GM19328 (cell line): ENCODE results near the gene TOMM40.
"Not testable (repeated sequence)": the region's sequence is repeated elsewhere in the genome, so short reads cannot be mapped to it uniquely, and the experiment has no call there.

Experiments
- ATAC-seq: cut with Tn5 transposase; IDR thresholded peaks from one replicate; pipeline ENCODE4 v1.9.1; 2021; ENCODE audit warnings: mild to moderate bottlenecking, moderate library complexity; ENCODE audit not compliant: unreplicated experiment

Gene TOMM40

DNA sequence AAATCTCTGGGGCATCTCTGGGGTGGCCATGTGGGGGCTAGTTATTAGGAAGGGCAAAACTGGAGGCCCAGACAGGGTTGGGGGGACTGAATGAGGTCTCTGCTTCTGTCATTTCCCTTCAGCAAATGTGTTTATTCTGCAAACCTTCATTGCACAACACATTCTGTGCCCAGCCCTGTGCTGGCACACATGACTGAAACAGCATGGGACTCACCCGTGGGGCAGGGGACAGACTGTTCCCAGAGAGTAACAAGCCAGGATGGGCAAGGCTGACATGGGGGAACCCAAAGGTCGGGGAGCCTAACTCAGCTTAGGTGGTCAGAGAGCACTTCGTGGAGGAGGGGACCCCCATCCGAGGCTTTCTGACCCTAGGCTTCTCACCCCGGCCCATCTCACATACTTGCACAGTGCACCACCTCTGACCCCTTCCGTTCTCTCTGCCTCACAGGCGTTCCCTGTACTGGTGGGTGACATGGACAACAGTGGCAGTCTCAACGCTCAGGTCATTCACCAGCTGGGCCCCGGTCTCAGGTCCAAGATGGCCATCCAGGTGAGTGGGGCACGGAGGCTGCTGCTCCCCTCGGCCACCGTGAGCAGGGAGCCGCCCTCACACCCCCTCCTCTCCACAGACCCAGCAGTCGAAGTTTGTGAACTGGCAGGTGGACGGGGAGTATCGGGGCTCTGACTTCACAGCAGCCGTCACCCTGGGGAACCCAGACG, 2.4 kb downstream of the TOMM40 start:
- no peak for ATAC-seq

DNA sequence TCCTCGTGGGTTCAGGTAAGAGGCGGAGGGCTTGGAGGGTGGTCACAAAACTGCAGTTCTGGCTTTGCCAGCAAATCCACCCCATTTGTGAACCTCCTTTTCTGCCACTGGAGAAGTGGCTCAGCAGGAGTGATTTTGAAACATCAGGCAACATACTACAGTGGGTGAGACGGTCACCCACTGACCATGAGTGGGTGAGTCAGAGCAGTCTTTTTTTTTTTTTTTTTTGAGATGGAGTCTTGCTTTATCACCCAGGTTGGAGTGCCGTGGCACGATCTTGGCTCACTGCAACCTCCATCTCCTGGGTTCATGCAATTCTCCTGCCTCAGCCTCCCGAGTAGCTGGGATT, 3.0 kb downstream of the TOMM40 start:
- ATAC-seq: no peak

GRCh38 chr19:44894946-44895345, 3.9 kb downstream of the TOMM40 start:
- ATAC-seq: no peak

DNA sequence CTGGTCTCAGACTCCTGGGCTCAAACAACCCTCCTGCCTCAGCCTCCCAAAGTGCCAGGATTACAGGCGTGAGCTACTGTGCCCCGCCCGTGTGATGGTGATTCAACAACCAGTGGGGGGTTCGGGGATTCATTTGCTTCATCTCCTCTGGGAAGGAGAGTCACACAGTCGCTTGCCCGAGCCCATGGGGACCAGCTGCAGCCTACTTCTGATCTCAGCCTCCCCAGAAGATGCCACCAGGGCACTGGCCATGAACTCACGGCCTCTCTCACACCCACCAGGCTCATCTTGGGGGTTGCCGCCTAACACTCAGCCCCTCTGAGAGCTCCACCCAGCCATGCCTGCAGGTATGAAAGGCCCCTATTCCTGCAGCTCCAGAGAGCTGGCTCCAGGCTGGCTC, 6.8 kb downstream of the TOMM40 start:
- no peak for ATAC-seq

- ATAC-seq: no peak
Observed at GRCh38 chr19:44900328-44901244, 9.5 kb downstream of the TOMM40 start.

- ATAC-seq: no peak
Observed at GRCh38 chr19:44903216-44903601, 12.2 kb downstream of the TOMM40 start.

- no peak for ATAC-seq
Observed at GRCh38 chr19:44903602-44904425, 12.8 kb downstream of the TOMM40 start.

- no peak for ATAC-seq
Observed at GRCh38 chr19:44904426-44904994, 13.5 kb downstream of the TOMM40 start.

- no peak for ATAC-seq
Observed at GRCh38 chr19:44905437-44906160, 14.5 kb downstream of the TOMM40 start, which contains the start of gene APOE. Gene APOE (plus strand): TSS chr19:44905796. CDS start chr19:44906625, 829 bp downstream.

DNA sequence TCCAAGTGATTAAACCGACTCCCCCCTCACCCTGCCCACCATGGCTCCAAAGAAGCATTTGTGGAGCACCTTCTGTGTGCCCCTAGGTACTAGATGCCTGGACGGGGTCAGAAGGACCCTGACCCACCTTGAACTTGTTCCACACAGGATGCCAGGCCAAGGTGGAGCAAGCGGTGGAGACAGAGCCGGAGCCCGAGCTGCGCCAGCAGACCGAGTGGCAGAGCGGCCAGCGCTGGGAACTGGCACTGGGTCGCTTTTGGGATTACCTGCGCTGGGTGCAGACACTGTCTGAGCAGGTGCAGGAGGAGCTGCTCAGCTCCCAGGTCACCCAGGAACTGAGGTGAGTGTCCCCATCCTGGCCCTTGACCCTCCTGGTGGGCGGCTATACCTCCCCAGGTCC, 16.6 kb downstream of the TOMM40 start:
- no peak for ATAC-seq

DNA sequence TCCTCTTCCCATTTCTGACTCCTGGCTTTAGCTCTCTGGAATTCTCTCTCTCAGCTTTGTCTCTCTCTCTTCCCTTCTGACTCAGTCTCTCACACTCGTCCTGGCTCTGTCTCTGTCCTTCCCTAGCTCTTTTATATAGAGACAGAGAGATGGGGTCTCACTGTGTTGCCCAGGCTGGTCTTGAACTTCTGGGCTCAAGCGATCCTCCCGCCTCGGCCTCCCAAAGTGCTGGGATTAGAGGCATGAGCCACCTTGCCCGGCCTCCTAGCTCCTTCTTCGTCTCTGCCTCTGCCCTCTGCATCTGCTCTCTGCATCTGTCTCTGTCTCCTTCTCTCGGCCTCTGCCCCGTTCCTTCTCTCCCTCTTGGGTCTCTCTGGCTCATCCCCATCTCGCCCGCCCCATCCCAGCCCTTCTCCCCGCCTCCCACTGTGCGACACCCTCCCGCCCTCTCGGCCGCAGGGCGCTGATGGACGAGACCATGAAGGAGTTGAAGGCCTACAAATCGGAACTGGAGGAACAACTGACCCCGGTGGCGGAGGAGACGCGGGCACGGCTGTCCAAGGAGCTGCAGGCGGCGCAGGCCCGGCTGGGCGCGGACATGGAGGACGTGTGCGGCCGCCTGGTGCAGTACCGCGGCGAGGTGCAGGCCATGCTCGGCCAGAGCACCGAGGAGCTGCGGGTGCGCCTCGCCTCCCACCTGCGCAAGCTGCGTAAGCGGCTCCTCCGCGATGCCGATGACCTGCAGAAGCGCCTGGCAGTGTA, 17.2 kb downstream of the TOMM40 start:
- ATAC-seq: no peak

GRCh38 chr19:44908836-44909261, 17.8 kb downstream of the TOMM40 start:
- no peak for ATAC-seq

DNA sequence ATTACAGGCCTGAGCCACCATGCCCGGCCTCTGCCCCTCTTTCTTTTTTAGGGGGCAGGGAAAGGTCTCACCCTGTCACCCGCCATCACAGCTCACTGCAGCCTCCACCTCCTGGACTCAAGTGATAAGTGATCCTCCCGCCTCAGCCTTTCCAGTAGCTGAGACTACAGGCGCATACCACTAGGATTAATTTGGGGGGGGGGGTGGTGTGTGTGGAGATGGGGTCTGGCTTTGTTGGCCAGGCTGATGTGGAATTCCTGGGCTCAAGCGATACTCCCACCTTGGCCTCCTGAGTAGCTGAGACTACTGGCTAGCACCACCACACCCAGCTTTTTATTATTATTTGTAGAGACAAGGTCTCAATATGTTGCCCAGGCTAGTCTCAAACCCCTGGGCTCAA, 18.7 kb downstream of the TOMM40 start:
- no peak for ATAC-seq

- ATAC-seq: not testable (repeated sequence)
Observed at GRCh38 chr19:44911896-44912295, 20.8 kb downstream of the TOMM40 start.

DNA sequence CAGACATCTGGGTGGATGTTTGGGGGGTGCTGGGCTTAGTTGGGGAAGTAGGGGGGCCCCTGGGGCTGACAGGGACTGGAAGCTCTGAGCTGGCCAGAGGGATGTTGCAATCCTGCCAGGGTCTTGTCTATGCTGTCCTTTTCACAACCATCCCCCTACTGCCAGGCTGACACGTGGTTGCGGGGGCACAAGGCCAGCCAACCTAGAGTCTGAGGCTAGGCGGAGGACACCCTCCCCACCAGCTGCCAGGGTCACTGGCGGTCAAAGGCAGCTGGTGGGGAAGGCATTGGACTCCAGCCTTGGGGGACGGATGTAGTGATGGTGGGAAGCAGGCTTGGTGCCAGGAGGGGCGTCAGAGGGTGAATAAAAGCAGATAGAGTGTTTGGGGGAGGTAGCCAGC, 21.8 kb downstream of the TOMM40 start:
- no peak for ATAC-seq

DNA sequence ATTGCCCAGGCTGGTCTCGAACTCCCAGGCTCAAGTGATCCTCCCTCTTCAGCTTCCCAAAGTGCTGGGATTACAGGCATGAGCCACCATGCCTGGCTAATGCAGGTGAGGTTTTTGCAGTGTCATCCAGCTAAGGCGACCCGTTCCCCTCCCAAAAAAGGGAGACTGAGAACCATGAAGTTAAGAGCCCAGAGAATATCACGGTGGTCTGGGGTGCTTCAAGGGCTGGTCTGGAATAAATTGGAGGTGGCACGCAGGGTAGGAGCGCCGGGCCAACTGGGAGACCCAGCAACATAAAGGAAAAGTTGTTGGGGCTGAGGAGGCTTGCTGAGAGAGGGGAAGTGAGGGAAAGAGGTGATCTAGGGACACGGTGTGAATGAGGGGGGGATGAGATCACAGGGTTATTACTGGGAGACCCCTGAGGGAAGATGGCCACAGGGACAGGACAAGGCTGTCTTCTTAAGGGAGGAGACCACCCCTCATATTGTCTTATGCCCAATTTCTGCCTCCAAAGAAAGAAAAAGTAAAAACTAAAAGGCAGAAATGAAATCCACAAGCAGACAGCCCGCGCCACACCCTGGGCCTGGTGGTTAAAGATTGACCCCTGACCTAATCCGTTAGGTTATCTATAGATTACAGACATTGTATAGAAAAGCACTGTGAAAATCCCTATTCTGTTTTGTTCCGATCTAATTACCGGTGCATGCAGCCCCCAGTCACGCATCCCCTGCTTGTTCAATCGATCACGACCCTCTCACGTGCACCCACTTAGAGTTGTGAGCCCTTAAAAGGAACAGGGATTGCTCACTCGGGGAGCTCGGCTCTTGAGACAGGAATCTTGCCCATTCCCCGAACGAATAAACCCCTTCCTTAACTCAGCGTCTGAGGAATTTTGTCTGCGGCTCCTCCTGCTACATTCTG, 22.7 kb downstream of the TOMM40 start:
- not testable (repeated sequence) for ATAC-seq

DNA sequence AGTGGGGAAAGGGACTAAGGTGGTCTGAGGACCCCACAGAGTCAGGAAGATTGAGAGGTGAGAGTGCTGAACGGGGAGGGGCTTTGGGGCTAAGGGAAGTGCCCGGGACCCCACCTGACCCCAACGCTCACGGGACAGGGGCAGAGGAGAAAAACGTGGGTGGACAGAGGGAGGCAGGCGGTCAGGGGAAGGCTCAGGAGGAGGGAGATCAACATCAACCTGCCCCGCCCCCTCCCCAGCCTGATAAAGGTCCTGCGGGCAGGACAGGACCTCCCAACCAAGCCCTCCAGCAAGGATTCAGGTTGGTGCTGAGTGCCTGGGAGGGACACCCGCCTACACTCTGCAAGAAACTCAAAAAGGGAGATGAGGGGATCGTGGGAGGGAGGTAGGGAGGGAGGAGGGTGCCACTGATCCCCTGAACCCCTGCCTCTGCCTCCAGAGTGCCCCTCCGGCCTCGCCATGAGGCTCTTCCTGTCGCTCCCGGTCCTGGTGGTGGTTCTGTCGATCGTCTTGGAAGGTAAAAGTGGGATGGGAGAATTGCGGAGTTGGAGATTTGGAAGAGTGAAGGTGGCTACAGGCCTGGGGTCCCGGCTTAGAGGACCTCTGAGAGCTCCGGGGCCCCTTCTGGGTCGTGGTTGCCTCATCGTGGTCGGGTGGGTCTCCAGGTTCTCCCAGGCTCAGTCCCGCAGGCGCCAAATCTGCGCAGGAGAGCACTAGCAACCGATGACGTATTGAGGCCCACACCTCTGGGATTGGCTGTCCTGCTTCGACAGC, 23.6 kb downstream of the TOMM40 start, which contains the start of gene APOC1:
Gene APOC1, plus strand, starts transcription at position 176 of the 774 bp plus-strand sequence. Its CDS starts 284 bp downstream, at position 460.
- peak; percentile 81 for ATAC-seq
